ENCODE data around the gene CD47. TPM values are rescaled to one million over a fixed set of nuclear protein-coding genes. Genes with fewer than 3 reads are reported as not detected.

CD47 gene
- total RNA-seq, 1 experiment from 2014 or later = 42.5 TPM

DNA sequence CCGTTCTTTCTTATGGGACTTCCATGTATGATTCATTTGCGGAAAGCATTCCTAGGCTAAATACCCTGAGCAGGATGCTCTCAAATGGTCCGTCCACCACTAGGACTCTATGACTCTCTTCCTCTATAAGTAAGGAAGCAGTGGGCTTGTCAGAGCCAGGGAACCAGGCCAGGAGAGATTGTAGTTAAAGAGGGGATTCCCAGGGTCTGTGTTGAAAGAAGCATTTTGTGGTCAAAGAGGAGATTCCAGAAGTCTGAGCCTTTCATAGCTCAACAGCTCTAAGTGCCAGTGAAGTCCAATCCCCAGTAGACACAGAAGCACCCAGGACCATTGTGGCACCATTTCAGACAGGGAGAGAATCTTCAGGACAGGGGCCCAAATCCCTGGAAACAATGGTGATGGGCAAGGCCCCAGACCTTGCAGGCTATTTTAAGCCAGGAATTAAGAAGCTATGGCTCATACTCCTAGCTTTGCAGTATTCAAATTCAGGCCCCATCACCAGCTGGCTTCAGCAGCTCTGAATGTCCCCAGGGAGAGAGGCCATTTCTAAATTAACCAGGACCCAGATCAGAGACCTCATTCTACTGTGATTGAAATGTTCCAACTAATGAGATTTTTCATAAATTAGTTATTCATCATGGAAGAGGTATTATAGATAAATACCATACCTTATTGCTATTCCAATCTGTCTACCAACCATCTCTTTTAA lies 81.7 kb downstream of the CD47 start:
- Histone ChIP-seq H3K27me3 (ENCODE audit: insufficient read depth, low read length) (no peaks in the 10 kb centered on the region), H3K4me3 (replicated peaks in 1 of 2; ENCODE audit: low read depth in 1 of 2, low read length in 2 of 2) (no peak overlapping the region), H3K9ac (ENCODE audit: low read length) (no peak overlapping the region), H3K9me3 (ENCODE audit: control insufficient read depth in 1 of 2, insufficient read depth in 1 of 2, low read depth in 1 of 2, low read length in 2 of 2) (no peaks in the 10 kb centered on the region), H4K20me1 (ENCODE audit: insufficient read depth) (no peaks in the 10 kb centered on the region), H3K79me2 (ENCODE audit: insufficient read depth, low read length) (no peaks in the 10 kb centered on the region), H3K36me3 (ENCODE audit: control insufficient read depth in 1 of 2, insufficient read depth in 2 of 2, low read length in 2 of 2) (no peaks in the 10 kb centered on the region), H3K9me2 (ENCODE audit: insufficient read depth) (no peaks in the 10 kb centered on the region), H3K4me2 (ENCODE audit: low read length) (no peak overlapping the region), H3K27ac (ENCODE audit: low read depth, low read length) (no peak overlapping the region), H2AFZ (ENCODE audit: low read depth, low read length, poor library complexity, severe bottlenecking) (no peak overlapping the region), H3K4me1 (ENCODE audit: control insufficient read depth in 1 of 2, insufficient read depth in 2 of 2, low read length in 2 of 2) (peaks cover 0 to 6% of the 10 kb centered on the region in 2 experiments; a peak in 3 of 4 replicates)
- ChIA-PET CTCF (interaction anchor here (0.7 kb wide), 1 partner anchor 71 kb away, joined by 3 read pairs; no protein-coding TSS in a partner anchor), POLR2A (no interaction called here), RAD21 (ENCODE audit: low non-redundant PET in 1 of 2, low total read pairs in 2 of 2, uncharacterized antibody in 2 of 2, unreplicated experiment in 2 of 2) (no interaction called here)
- BruUV-seq (replicated peaks) = no TSS peak
- TF ChIP-seq ZNF274 (IDR thresholded peaks at IDR 0.05; ENCODE audit: low read depth, low read length) (no peak), SP1 (IDR thresholded peaks at IDR 0.05; ENCODE audit: low read depth) (no peak), POLR2A (IDR thresholded peaks at IDR 0.05; ENCODE audit: borderline replicate concordance, extremely low read depth, insufficient read depth, insufficient read length) (no peak), CBX3 (IDR thresholded peaks at IDR 0.05; ENCODE audit: low read depth) (no peak), EZH2phosphoT487 (IDR thresholded peaks at IDR 0.05; ENCODE audit: borderline replicate concordance) (no peak), SIN3A (IDR thresholded peaks at IDR 0.05; ENCODE audit: low read depth) (no peak), JUND (IDR thresholded peaks at IDR 0.05) (no peak), YY1 (IDR thresholded peaks at IDR 0.05; ENCODE audit: extremely low read depth, insufficient replicate concordance, low read depth, low read length) (no peak), TCF7L2 (IDR thresholded peaks at IDR 0.05; ENCODE audit: borderline replicate concordance, extremely low read depth, insufficient read depth, insufficient read length) (no peak), ELF1 (IDR thresholded peaks at IDR 0.05; ENCODE audit: borderline replicate concordance, low read depth) (no peak), EGR1 (IDR thresholded peaks at IDR 0.05; ENCODE audit: low read depth) (no peak), FOSL1 (IDR thresholded peaks at IDR 0.05; ENCODE audit: low read depth) (no peak), EZH2 (IDR thresholded peaks at IDR 0.05) (no peak)
- TF ChIP-seq, protein P1, sequence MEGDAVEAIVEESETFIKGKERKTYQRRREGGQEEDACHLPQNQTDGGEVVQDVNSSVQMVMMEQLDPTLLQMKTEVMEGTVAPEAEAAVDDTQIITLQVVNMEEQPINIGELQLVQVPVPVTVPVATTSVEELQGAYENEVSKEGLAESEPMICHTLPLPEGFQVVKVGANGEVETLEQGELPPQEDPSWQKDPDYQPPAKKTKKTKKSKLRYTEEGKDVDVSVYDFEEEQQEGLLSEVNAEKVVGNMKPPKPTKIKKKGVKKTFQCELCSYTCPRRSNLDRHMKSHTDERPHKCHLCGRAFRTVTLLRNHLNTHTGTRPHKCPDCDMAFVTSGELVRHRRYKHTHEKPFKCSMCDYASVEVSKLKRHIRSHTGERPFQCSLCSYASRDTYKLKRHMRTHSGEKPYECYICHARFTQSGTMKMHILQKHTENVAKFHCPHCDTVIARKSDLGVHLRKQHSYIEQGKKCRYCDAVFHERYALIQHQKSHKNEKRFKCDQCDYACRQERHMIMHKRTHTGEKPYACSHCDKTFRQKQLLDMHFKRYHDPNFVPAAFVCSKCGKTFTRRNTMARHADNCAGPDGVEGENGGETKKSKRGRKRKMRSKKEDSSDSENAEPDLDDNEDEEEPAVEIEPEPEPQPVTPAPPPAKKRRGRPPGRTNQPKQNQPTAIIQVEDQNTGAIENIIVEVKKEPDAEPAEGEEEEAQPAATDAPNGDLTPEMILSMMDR (IDR thresholded peaks at IDR 0.05 in 2 of 3, conservative IDR thresholded peaks at IDR 0.05 in 1 of 3; ENCODE audit: borderline replicate concordance in 1 of 3, insufficient read depth in 1 of 3, low read depth in 2 of 3, low read length in 2 of 3) = no peak
- TF ChIP-seq, protein P2, sequence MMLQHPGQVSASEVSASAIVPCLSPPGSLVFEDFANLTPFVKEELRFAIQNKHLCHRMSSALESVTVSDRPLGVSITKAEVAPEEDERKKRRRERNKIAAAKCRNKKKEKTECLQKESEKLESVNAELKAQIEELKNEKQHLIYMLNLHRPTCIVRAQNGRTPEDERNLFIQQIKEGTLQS (IDR thresholded peaks at IDR 0.05) = no peak
- TF ChIP-seq, protein P3, sequence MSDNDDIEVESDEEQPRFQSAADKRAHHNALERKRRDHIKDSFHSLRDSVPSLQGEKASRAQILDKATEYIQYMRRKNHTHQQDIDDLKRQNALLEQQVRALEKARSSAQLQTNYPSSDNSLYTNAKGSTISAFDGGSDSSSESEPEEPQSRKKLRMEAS (IDR thresholded peaks at IDR 0.05) = no peak
- TF ChIP-seq, protein P4, sequence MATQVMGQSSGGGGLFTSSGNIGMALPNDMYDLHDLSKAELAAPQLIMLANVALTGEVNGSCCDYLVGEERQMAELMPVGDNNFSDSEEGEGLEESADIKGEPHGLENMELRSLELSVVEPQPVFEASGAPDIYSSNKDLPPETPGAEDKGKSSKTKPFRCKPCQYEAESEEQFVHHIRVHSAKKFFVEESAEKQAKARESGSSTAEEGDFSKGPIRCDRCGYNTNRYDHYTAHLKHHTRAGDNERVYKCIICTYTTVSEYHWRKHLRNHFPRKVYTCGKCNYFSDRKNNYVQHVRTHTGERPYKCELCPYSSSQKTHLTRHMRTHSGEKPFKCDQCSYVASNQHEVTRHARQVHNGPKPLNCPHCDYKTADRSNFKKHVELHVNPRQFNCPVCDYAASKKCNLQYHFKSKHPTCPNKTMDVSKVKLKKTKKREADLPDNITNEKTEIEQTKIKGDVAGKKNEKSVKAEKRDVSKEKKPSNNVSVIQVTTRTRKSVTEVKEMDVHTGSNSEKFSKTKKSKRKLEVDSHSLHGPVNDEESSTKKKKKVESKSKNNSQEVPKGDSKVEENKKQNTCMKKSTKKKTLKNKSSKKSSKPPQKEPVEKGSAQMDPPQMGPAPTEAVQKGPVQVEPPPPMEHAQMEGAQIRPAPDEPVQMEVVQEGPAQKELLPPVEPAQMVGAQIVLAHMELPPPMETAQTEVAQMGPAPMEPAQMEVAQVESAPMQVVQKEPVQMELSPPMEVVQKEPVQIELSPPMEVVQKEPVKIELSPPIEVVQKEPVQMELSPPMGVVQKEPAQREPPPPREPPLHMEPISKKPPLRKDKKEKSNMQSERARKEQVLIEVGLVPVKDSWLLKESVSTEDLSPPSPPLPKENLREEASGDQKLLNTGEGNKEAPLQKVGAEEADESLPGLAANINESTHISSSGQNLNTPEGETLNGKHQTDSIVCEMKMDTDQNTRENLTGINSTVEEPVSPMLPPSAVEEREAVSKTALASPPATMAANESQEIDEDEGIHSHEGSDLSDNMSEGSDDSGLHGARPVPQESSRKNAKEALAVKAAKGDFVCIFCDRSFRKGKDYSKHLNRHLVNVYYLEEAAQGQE (IDR thresholded peaks at IDR 0.05; ENCODE audit: low read depth) = no peak
- ATAC-seq = no peak
- intact Hi-C loops (cut with micrococcal nuclease) = no loop called here
- DNase-seq (ENCODE audit: low read depth, low spot score) = no peak
